ENCODE data around the gene HNRNPUL1.

- TF ChIP-seq SP1 (IDR thresholded peaks at IDR 0.05) (no peak), FOXA1 (IDR thresholded peaks at IDR 0.05) (no peak), FOXK2 (IDR thresholded peaks at IDR 0.05) (no peak), L3MBTL2 (conservative IDR thresholded peaks at IDR 0.05) (no peak), PKNOX1 (IDR thresholded peaks at IDR 0.05) (no peak), ELF4 (IDR thresholded peaks at IDR 0.05) (no peak), SUZ12 (IDR thresholded peaks at IDR 0.05) (no peak), LEF1 (IDR thresholded peaks at IDR 0.05; ENCODE audit: borderline replicate concordance) (no peak), TARDBP (IDR thresholded peaks at IDR 0.05) (no peak)
These were observed 2.5 kb upstream of the HNRNPUL1 start for GRCh38 chr19:41261474-41262190.

Data from HEK293T (cell line).